PC-9 (cell line): ENCODE results near the gene HOXC13. TPM values are rescaled to one million over a fixed set of nuclear protein-coding genes. Genes with fewer than 3 reads are reported as not detected.

ENCODE experiments used
- Bru-seq: library from RNA; stranded (reverse); fragments of 400-500 nt; gene quantifications from one replicate; lab custom pipeline; 2021; lab: Mats Ljungman, UMichigan
- BruChase-seq, 2 experiments: library from RNA; stranded (reverse); fragments of 400-500 nt; gene quantifications; one replicate each; lab custom pipeline; 2021; lab: Mats Ljungman, UMichigan
- BruUV-seq: library from RNA; stranded (reverse); fragments of 400-500 nt; replicated peaks from 2 replicates; lab custom pipeline; 2021; lab: Mats Ljungman, UMichigan
- CTCF ChIA-PET: fragments of 300-600 bp; sonication (Branson Sonifier 250); formaldehyde crosslinking; loops from one replicate; lab custom pipeline; 2022; ENCODE audit warnings: antibody characterized with exemption; lab: Charles Lee
- POLR2A ChIA-PET: fragments of 300-600 bp; sonication (Branson Sonifier 250); formaldehyde crosslinking; loops from one replicate; lab custom pipeline; 2022; ENCODE audit warnings: antibody characterized with exemption; ENCODE audit not compliant: unreplicated experiment; lab: Charles Lee
- DNase-seq, 2 experiments: peaks; one replicate each; pipeline versions ENCODE4 v3.0.0 to v3.0.0-alpha.2; 2015 to 2022; ENCODE audit warnings: mixed read lengths in 1 of 2
- H2AFZ ChIP-seq: fragments of 200-600 bp; sonication (generic); 2 replicates; pipeline ENCODE4 v1.8.1; 2017; ENCODE audit warnings: antibody characterized with exemption
- H3F3A ChIP-seq: fragments of 200-600 bp; sonication (generic); 2 replicates; pipeline ENCODE4 v1.8.1; 2017; ENCODE audit warnings: antibody characterized with exemption, mild to moderate bottlenecking, low read depth; ENCODE audit not compliant: insufficient read depth
- H3K27ac ChIP-seq: fragments of 200-600 bp; sonication (generic); 2 replicates; pipeline ENCODE4 v1.6.1; 2016; ENCODE audit warnings: mixed run types
- H3K27me3 ChIP-seq: fragments of 200-600 bp; sonication (generic); 2 replicates; pipeline ENCODE4 v1.6.1; 2016; ENCODE audit warnings: low read depth, mixed run types; ENCODE audit not compliant: insufficient read depth
- H3K36me3 ChIP-seq: fragments of 200-600 bp; sonication (generic); 2 replicates; pipeline ENCODE4 v1.6.1; 2016; ENCODE audit warnings: low read depth, mixed run types
- H3K4me1 ChIP-seq: fragments of 200-600 bp; sonication (generic); replicated peaks from 2 replicates; pipeline ENCODE4 v1.6.1; 2016; ENCODE audit warnings: mixed run types; ENCODE audit not compliant: insufficient read depth
- H3K4me2 ChIP-seq: fragments of 200-600 bp; sonication (generic); 2 replicates; pipeline ENCODE4 v1.6.1; 2017; ENCODE audit warnings: mixed run types
- H3K4me3 ChIP-seq: fragments of 200-600 bp; sonication (generic); 2 replicates; pipeline ENCODE4 v1.6.1; 2016; ENCODE audit warnings: mixed run types
- H3K79me2 ChIP-seq: fragments of 200-600 bp; sonication (generic); 2 replicates; pipeline ENCODE4 v1.6.1; 2017; ENCODE audit warnings: low read depth, mixed run types
- H3K9me2 ChIP-seq: fragments of 200-600 bp; sonication (generic); 2 replicates; pipeline ENCODE4 v1.8.1; 2017; ENCODE audit warnings: mild to moderate bottlenecking; ENCODE audit not compliant: insufficient read depth
- H3K9me3 ChIP-seq: fragments of 200-600 bp; sonication (generic); 2 replicates; pipeline ENCODE4 v1.8.1; 2016; ENCODE audit warnings: low read depth; ENCODE audit not compliant: insufficient read depth
- H4K20me1 ChIP-seq: fragments of 200-600 bp; sonication (generic); 2 replicates; pipeline ENCODE4 v1.8.1; 2017; ENCODE audit not compliant: insufficient read depth
- CTCF ChIP-seq: fragments of 200-600 bp; sonication (generic); conservative IDR thresholded peaks from 2 replicates; pipeline ENCODE4 v1.6.1; 2017; ENCODE audit warnings: mixed run types, antibody characterized with exemption, mild to moderate bottlenecking, moderate library complexity
- EZH2 ChIP-seq: fragments of 200-600 bp; sonication (generic); IDR thresholded peaks from 2 replicates; pipeline ENCODE4 v1.8.0; 2017; ENCODE audit warnings: antibody characterized with exemption, low read depth
- intact Hi-C: fragments of 100-400 bp; cut with micrococcal nuclease; formaldehyde crosslinking; loops from one replicate; pipeline ENCODE4 v1.10.0; 2022; ENCODE audit not compliant: unreplicated experiment
- long read RNA-seq: library from polyadenylated mRNA; stranded (forward); transcript quantifications from one replicate; pipeline ENCODE4 v2.0.0, GENCODE V29; 2022
- total RNA-seq: library from RNA; stranded (reverse); gene quantifications from 2 replicates; pipeline ENCODE4 v1.2.3, GENCODE V29; 2021

HOXC13 gene
- 1.5 and 1.8 TPM in 2 replicates for total RNA-seq
- percentile 33 among the genes with signal in this experiment for Bru-seq, nascent RNA
- BruChase-seq, experiment 1, labeled RNA remaining after a 2-hour chase = percentile 42 among the genes with signal in this experiment
- percentile 28 among the genes with signal in this experiment for BruChase-seq, experiment 2, labeled RNA remaining after a 6-hour chase
- long read RNA-seq = 0 reads

DNA sequence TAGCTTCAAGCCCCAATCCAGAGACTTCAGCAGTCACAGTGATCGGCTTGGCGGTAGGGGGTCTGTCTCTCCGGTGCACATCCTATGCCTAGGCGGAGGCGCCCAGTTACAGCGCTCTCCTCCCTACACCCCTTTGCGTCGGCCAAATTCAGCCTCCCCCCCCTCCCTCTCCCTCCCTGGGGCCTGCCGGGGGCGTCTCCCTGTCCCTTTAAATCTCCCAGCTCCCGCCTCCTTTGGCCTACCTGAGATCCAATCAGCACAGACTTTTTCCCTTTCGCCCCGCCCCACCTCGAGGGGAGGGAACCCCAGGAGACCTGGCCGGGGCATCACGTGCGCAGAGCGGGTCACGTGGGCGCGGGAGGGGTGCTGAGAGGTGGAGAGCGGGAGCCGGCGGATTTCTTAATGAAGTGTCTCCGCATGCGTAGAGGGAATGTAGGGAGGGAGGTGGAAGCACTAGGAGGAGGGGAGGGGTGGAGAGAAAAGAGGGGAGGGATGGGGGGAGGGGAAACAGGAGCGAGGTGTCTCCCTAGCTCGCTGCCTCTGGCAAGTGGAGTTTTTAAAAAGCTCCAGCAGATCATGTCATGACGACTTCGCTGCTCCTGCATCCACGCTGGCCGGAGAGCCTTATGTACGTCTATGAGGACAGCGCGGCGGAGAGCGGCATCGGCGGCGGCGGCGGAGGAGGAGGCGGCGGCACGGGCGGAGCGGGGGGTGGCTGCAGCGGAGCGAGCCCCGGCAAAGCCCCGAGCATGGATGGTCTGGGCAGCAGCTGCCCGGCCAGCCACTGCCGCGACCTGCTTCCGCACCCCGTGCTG, at the start of gene HOXC13:
TSS of gene HOXC13 (plus strand) at position 506 of the 815 bp plus-strand sequence. CDS start at position 582, 76 bp downstream.
- Histone ChIP-seq H3F3A (no peaks in the 10 kb centered on the region), H3K79me2 (peaks cover 45% of the 10 kb centered on the region), H3K4me2 (peak within 1 kb of the TSS; percentile 81), H3K36me3 (no peaks in the 10 kb centered on the region; the same call in 1 of the 2 replicates), H2AFZ (peak within 1 kb of the TSS; percentile 72), H3K4me1 (peaks cover 17% of the 10 kb centered on the region), H3K9me3 (no peaks in the 10 kb centered on the region), H4K20me1 (no peaks in the 10 kb centered on the region; the same call in 1 of the 2 replicates), H3K9me2 (no peaks in the 10 kb centered on the region), H3K27ac (0 out of 2 replicates have a peak within 1 kb of the TSS, but pooled peaks have one; percentile 21), H3K4me3 (peak within 1 kb of the TSS; percentile 59), H3K27me3 (no peaks in the 10 kb centered on the region)
- intact Hi-C loops = no loop called here
- BruUV-seq = no TSS peak
- CTCF ChIA-PET = no interaction called here
- peak; percentile 73 to 94 for DNase-seq
- no peak for TF ChIP-seq EZH2
- no peak for TF ChIP-seq CTCF
- POLR2A ChIA-PET = no interaction called here

DNA sequence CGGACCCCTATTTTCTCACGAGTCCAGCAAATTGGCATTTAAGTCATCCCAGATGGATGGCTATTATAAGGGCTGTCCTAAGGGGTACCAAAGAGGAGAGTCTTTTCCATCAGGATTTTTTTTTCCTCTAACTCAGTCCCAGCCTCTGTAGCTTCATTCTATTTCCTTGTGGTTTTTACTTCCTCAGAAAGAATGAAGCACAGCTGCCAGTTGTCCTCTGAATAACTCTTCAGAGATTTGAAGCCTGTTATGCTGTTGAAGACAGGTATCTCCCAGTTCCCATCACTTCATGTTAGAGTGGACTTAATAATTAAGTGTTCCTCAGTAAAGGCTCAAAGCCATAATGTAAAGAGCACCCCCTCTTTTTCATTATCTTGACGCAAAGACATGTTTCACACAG, 48.5 kb upstream of the HOXC13 start:
- Histone ChIP-seq H2AFZ (no peak overlapping the region), H3K4me1 (no peaks in the 10 kb centered on the region), H3K27ac (no peak overlapping the region), H4K20me1 (no peaks in the 10 kb centered on the region), H3K27me3 (no peaks in the 10 kb centered on the region), H3K9me2 (no peaks in the 10 kb centered on the region), H3K36me3 (no peaks in the 10 kb centered on the region), H3K4me2 (no peak overlapping the region), H3F3A (no peaks in the 10 kb centered on the region), H3K79me2 (no peaks in the 10 kb centered on the region), H3K4me3 (no peak overlapping the region), H3K9me3 (no peaks in the 10 kb centered on the region)
- intact Hi-C loops = no loop called here
- TF ChIP-seq EZH2 = no peak
- no peak for TF ChIP-seq CTCF
- DNase-seq = no peak
- POLR2A ChIA-PET = no interaction called here
- CTCF ChIA-PET = no interaction called here
- no TSS peak for BruUV-seq

DNA sequence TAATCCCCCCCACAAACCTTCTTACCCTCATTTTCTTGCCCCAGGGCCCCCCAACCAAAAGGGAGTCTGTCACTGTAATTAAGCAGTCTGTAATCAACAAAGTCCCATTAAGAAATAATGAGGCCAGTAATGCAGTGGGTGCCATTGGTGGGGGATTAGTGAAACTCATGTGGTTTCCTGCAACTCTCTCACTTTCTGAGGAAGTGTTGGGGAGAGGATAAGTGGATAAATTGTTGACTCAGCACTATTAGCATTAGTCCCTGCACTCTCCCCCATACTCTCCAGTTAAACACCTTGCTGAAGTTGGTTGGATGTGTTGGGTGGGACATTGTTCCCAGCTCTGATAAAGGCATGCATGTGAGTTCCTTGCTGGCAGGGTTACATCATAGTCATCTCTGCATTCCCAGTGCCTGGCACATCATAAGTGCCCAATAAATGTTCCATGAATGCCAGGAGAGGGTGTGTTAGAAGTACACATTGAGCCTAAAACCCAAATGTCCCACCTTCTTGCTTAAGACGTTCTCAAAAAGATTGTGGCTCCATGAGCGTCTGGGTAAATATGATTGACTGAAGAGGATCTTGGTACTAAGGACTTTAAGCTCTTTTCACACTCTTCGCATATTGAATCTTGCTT, 45.8 kb upstream of the HOXC13 start:
- no peaks in the 10 kb centered on the region for H3K79me2 ChIP-seq
- POLR2A ChIA-PET = no interaction called here
- TF ChIP-seq CTCF = no peak
- TF ChIP-seq EZH2 = no peak
- DNase-seq = no peak
- H3K27ac ChIP-seq = no peak overlapping the region
- H3K9me3 ChIP-seq = no peaks in the 10 kb centered on the region
- H2AFZ ChIP-seq = no peak overlapping the region
- H3K4me3 ChIP-seq = no peak overlapping the region
- CTCF ChIA-PET = no interaction called here
- H3K9me2 ChIP-seq = no peaks in the 10 kb centered on the region
- no peaks in the 10 kb centered on the region for H3K27me3 ChIP-seq
- BruUV-seq = no TSS peak
- no peaks in the 10 kb centered on the region for H3F3A ChIP-seq
- H3K36me3 ChIP-seq = no peaks in the 10 kb centered on the region
- H4K20me1 ChIP-seq = no peaks in the 10 kb centered on the region
- no peaks in the 10 kb centered on the region for H3K4me1 ChIP-seq
- no peak overlapping the region for H3K4me2 ChIP-seq
- intact Hi-C loops = no loop called here
